SK-N-SH (cell line): ENCODE measurements around the gene RCAN2. TPM values are rescaled to one million over a fixed set of nuclear protein-coding genes. Genes with fewer than 3 reads are reported as not detected.

Source experiments
- CTCF ChIA-PET: fragments of 300-600, 350-600 bp; formaldehyde crosslinking; extraction: SDS; loops from one replicate; lab custom pipeline; 2021; lab: Yijun Ruan, JAX
- POLR2A ChIA-PET: fragments of 350-600 bp; sonication (Branson Sonifier 250); formaldehyde crosslinking; extraction: SDS; loops from one replicate; lab custom pipeline; 2020; ENCODE audit warnings: antibody characterized with exemption, inconsistent platforms; lab: Yijun Ruan, JAX
- DNase-seq: peaks from one replicate; pipeline ENCODE4 v3.0.0; 2012
- H2AFZ ChIP-seq: fragments of 200-600 bp; sonication (generic); 2 replicates; pipeline ENCODE4 v1.8.1; 2016; ENCODE audit warnings: antibody characterized with exemption, mild to moderate bottlenecking, low read depth
- H3F3A ChIP-seq: fragments of 200-600 bp; sonication (generic); replicated peaks from 2 replicates; pipeline ENCODE3; 2016; ENCODE audit warnings: antibody characterized with exemption, mild to moderate bottlenecking; ENCODE audit not compliant: insufficient read depth
- H3K27ac ChIP-seq, 2 experiments: fragments of 200-500 bp in 1 of 2; fragments of 200-600 bp in 1 of 2; sonication (Bioruptor generic) in 1 of 2; sonication (generic), shearing (Covaris generic) in 1 of 2; 2 replicates each; pipeline versions ENCODE4 v1.5.1 to v1.6.1; 2014 to 2016; ENCODE audit warnings: low read depth in 2 of 2, inconsistent platforms in 1 of 2, low read length in 1 of 2, mild to moderate bottlenecking in 1 of 2, mixed read lengths in 1 of 2
- H3K27me3 ChIP-seq: fragments of 200-600 bp; sonication (generic), shearing (Covaris generic); 2 replicates; pipeline ENCODE4 v1.6.1; 2016; ENCODE audit warnings: mixed run types; ENCODE audit not compliant: insufficient read depth
- H3K36me3 ChIP-seq, 2 experiments: fragments of 200-500 bp in 1 of 2; fragments of 200-600 bp in 1 of 2; sonication (Bioruptor generic) in 1 of 2; sonication (generic) in 1 of 2; replicated peaks in 1 of 2; 2 replicates each; pipeline versions ENCODE3 to v1.5.1; 2014 to 2016; ENCODE audit warnings: low read length in 1 of 2, mild to moderate bottlenecking in 1 of 2; ENCODE audit not compliant: insufficient read depth in 2 of 2, control insufficient read depth in 1 of 2
- H3K4me1 ChIP-seq, 2 experiments: fragments of 200-500 bp in 1 of 2; fragments of 200-600 bp in 1 of 2; sonication (Bioruptor generic) in 1 of 2; sonication (generic), shearing (Covaris generic) in 1 of 2; 2 replicates each; pipeline versions ENCODE4 v1.5.1 to v1.6.1; 2014 to 2016; ENCODE audit warnings: low read depth in 1 of 2, low read length in 1 of 2, mixed run types in 1 of 2; ENCODE audit not compliant: insufficient read depth in 2 of 2, control insufficient read depth in 1 of 2
- H3K4me2 ChIP-seq: fragments of 200-600 bp; sonication (generic), shearing (Covaris generic); 2 replicates; pipeline ENCODE4 v1.6.1; 2017; ENCODE audit warnings: mixed run types
- H3K4me3 ChIP-seq, 2 experiments: fragments of 200-500 bp in 1 of 2; fragments of 200-600 bp in 1 of 2; sonication (Bioruptor generic) in 1 of 2; sonication (generic), shearing (Covaris generic) in 1 of 2; 2 replicates each; pipeline versions ENCODE4 v1.5.1 to v1.8.1; 2014 to 2016; ENCODE audit warnings: low read depth in 2 of 2, inconsistent platforms in 1 of 2, low read length in 1 of 2, mild to moderate bottlenecking in 1 of 2, mixed read lengths in 1 of 2, moderate library complexity in 1 of 2
- H3K79me2 ChIP-seq: fragments of 200-600 bp; sonication (generic); 2 replicates; pipeline ENCODE4 v1.8.1; 2017; ENCODE audit warnings: mild to moderate bottlenecking; ENCODE audit not compliant: insufficient read depth
- H3K9ac ChIP-seq: fragments of 200-600 bp; sonication (generic); 2 replicates; pipeline ENCODE4 v1.6.1; 2017; ENCODE audit warnings: mixed run types
- H3K9me2 ChIP-seq: fragments of 200-600 bp; sonication (generic); 2 replicates; pipeline ENCODE4 v1.6.1; 2017; ENCODE audit warnings: mixed run types
- H3K9me3 ChIP-seq: fragments of 200-600 bp; sonication (generic); 2 replicates; pipeline ENCODE4 v1.6.1; 2017; ENCODE audit warnings: mixed run types, mild to moderate bottlenecking, moderate library complexity
- H4K20me1 ChIP-seq: fragments of 200-600 bp; sonication (generic); 2 replicates; pipeline ENCODE4 v1.6.1; 2017; ENCODE audit warnings: mild to moderate bottlenecking, mixed run types; ENCODE audit not compliant: insufficient read depth
- CHD2 ChIP-seq: fragments of 150-350 bp; IDR thresholded peaks from 2 replicates; pipeline ENCODE4 v1.6.1; 2018; ENCODE audit warnings: low read length; ENCODE audit not compliant: partially characterized antibody
- ELF1 ChIP-seq: IDR thresholded peaks from 2 replicates; pipeline ENCODE4 v1.4.0; 2012
- EP300 ChIP-seq, 2 experiments: IDR thresholded peaks; 2 replicates each; pipeline versions ENCODE4 v1.4.0 to v1.6.1; 2012; ENCODE audit warnings: borderline replicate concordance in 1 of 2, low read depth in 1 of 2, low read length in 1 of 2
- FOXJ3 ChIP-seq: sonication (generic); formaldehyde crosslinking; IDR thresholded peaks from 2 replicates; pipeline ENCODE4 v1.5.1; 2020; ENCODE audit warnings: mild to moderate bottlenecking, missing genetic modification reagents
- GABPA ChIP-seq: IDR thresholded peaks from 2 replicates; pipeline ENCODE4 v1.4.0; 2012; ENCODE audit warnings: low read depth, mild to moderate bottlenecking
- JUND ChIP-seq: IDR thresholded peaks from 2 replicates; pipeline ENCODE4 v1.4.0; 2012
- MAX ChIP-seq: IDR thresholded peaks from 2 replicates; pipeline ENCODE4 v1.4.0; 2012; ENCODE audit warnings: low read depth
- NFIC ChIP-seq: IDR thresholded peaks from 2 replicates; pipeline ENCODE4 v1.4.0; 2012; ENCODE audit warnings: borderline replicate concordance
- PBX3 ChIP-seq: IDR thresholded peaks from 2 replicates; pipeline ENCODE4; 2012
- POLR2AphosphoS5 ChIP-seq: IDR thresholded peaks from 2 replicates; pipeline ENCODE4 v1.6.1; 2012; ENCODE audit warnings: low read depth, low read length
- RAD21 ChIP-seq: IDR thresholded peaks from 2 replicates; pipeline ENCODE4 v1.6.1; 2012; ENCODE audit warnings: mild to moderate bottlenecking, low read length
- RFX5 ChIP-seq: IDR thresholded peaks from 2 replicates; pipeline ENCODE4 v1.6.1; 2012; ENCODE audit warnings: mild to moderate bottlenecking, improper control_type of control experiment, low read length
- RXRA ChIP-seq: IDR thresholded peaks from 2 replicates; pipeline ENCODE4 v1.4.0; 2012; ENCODE audit warnings: low read depth, mild to moderate bottlenecking, borderline replicate concordance
- TAF1 ChIP-seq: IDR thresholded peaks from 2 replicates; pipeline ENCODE4 v1.6.1; 2012; ENCODE audit warnings: low read depth, mild to moderate bottlenecking, low read length, moderate library complexity, borderline replicate concordance
- TCF12 ChIP-seq: IDR thresholded peaks from 2 replicates; pipeline ENCODE4 v1.4.0; 2012
- WGBS: methylation state at CpG from one replicate; pipeline ENCODE4 v1.1.6; 2017; ENCODE audit warnings: low lambda C conversion rate; 5-methylcytosine and 5-hydroxymethylcytosine counted together
- polyA plus RNA-seq, 3 experiments: library from polyadenylated mRNA; depleted of rRNA; stranded (reverse); fragments of >200 nt; gene quantifications; 2 replicates each; pipeline ENCODE4 v1.2.3, GENCODE V29; 2012
- TF ChIP-seq, protein P1 (sequence below): IDR thresholded peaks from 2 replicates; pipeline ENCODE4 v1.4.0; 2012; ENCODE audit warnings: low read depth, borderline replicate concordance
- TF ChIP-seq, protein P2 (sequence below): fragments of 150-350 bp; IDR thresholded peaks from 2 replicates; pipeline ENCODE4 v1.6.1; 2016; ENCODE audit warnings: mild to moderate bottlenecking, low read depth, low read length

Gene RCAN2
- polyA plus RNA-seq, 1 of the 3 experiments (the other 2 are of a cell fraction): not detected

DNA sequence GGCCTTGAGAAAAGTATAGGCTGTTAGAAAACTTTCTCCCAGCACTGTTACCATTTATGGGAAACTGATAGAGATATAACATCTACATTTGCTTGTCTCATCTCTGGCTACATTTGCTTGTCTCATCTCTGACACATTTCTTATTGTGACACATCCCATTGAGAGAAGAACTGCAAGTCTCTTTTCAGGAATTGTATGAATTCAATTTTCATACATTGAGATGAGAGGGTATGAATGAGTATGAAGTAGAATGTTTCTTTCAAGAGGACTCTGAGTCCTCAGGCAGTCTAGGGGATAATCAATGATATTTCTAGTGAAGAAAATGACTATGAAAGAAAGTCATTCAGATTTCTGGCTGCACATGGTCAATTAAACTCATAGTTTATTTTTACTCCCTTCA lies 282.9 kb downstream of the RCAN2 start:
- ChIA-PET POLR2A (no interaction called here), CTCF (interaction anchor here (1.1 kb wide), 1 partner anchor 14 kb away, joined by 3 read pairs; no protein-coding TSS in a partner anchor)
- Histone ChIP-seq H3K9me2 (no peaks in the 10 kb centered on the region), H2AFZ (no peak overlapping the region), H3K4me3 (no peak overlapping the region), H3K27me3 (no peaks in the 10 kb centered on the region), H3K27ac (no peak overlapping the region), H3K4me2 (no peak overlapping the region), H3K79me2 (no peaks in the 10 kb centered on the region), H3K9me3 (no peaks in the 10 kb centered on the region), H3K4me1 (no peaks in the 10 kb centered on the region), H3K9ac (no peak overlapping the region), H3F3A (no peaks in the 10 kb centered on the region), H4K20me1 (no peaks in the 10 kb centered on the region), H3K36me3 (no peaks in the 10 kb centered on the region)
- TF ChIP-seq PBX3 (no peak), TCF12 (no peak), GABPA (no peak), FOXJ3 (no peak), RXRA (no peak), MAX (no peak), TAF1 (no peak), POLR2AphosphoS5 (no peak)
- TF ChIP-seq, protein P1, sequence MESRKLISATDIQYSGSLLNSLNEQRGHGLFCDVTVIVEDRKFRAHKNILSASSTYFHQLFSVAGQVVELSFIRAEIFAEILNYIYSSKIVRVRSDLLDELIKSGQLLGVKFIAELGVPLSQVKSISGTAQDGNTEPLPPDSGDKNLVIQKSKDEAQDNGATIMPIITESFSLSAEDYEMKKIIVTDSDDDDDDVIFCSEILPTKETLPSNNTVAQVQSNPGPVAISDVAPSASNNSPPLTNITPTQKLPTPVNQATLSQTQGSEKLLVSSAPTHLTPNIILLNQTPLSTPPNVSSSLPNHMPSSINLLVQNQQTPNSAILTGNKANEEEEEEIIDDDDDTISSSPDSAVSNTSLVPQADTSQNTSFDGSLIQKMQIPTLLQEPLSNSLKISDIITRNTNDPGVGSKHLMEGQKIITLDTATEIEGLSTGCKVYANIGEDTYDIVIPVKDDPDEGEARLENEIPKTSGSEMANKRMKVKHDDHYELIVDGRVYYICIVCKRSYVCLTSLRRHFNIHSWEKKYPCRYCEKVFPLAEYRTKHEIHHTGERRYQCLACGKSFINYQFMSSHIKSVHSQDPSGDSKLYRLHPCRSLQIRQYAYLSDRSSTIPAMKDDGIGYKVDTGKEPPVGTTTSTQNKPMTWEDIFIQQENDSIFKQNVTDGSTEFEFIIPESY: no peak
- DNase-seq: no peak

GRCh38 chr6:46207174-46207573 lies 284.1 kb downstream of the RCAN2 start:
- POLR2A ChIA-PET: no interaction called here
- CTCF ChIA-PET: no interaction called here

More at GRCh38 chr6:46207174-46207573, 284.1 kb downstream of the RCAN2 start:
- Histone ChIP-seq H4K20me1 (no peaks in the 10 kb centered on the region), H3K9ac (no peak overlapping the region), H3K36me3 (no peaks in the 10 kb centered on the region), H3F3A (no peaks in the 10 kb centered on the region), H3K9me2 (no peaks in the 10 kb centered on the region), H3K4me2 (no peak overlapping the region), H3K27me3 (no peaks in the 10 kb centered on the region), H3K4me3 (no peak overlapping the region), H3K27ac (no peak overlapping the region), H3K79me2 (no peaks in the 10 kb centered on the region), H3K9me3 (no peaks in the 10 kb centered on the region), H3K4me1 (no peaks in the 10 kb centered on the region), H2AFZ (no peak overlapping the region)
- DNase-seq: no peak
- no peak for TF ChIP-seq CHD2
- no peak for TF ChIP-seq FOXJ3
- no peak for TF ChIP-seq POLR2AphosphoS5
- no peak for TF ChIP-seq RFX5
- no peak for TF ChIP-seq EP300 (IDR thresholded peaks at IDR 0.05; ENCODE audit: borderline replicate concordance in 1 of 2, low read depth in 1 of 2, low read length in 1 of 2)
- TF ChIP-seq ELF1: no peak
- no peak for TF ChIP-seq RAD21
- no peak for TF ChIP-seq NFIC
- TF ChIP-seq JUND: no peak
- TF ChIP-seq, protein P2, sequence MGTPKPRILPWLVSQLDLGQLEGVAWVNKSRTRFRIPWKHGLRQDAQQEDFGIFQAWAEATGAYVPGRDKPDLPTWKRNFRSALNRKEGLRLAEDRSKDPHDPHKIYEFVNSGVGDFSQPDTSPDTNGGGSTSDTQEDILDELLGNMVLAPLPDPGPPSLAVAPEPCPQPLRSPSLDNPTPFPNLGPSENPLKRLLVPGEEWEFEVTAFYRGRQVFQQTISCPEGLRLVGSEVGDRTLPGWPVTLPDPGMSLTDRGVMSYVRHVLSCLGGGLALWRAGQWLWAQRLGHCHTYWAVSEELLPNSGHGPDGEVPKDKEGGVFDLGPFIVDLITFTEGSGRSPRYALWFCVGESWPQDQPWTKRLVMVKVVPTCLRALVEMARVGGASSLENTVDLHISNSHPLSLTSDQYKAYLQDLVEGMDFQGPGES: no peak
- TF ChIP-seq, protein P1: no peak
- 0% methylated on average over 3 of the region's 3 CpGs for WGBS
